ENCODE results near the gene HEATR5A.
"Not testable (repeated sequence)": the region's sequence is repeated elsewhere in the genome, so short reads cannot be mapped to it uniquely, and the experiment has no call there.

Gene HEATR5A

GRCh38 chr14:31259040-31259435 lies 161.3 kb downstream of the HEATR5A start:
- DNase-seq: not testable (repeated sequence)

- no peak for DNase-seq
Observed at GRCh38 chr14:31258427-31259039, 161.8 kb downstream of the HEATR5A start.

GRCh38 chr14:31257554-31258426 lies 162.6 kb downstream of the HEATR5A start:
- not testable (repeated sequence) for DNase-seq

- DNase-seq: no peak
Observed at GRCh38 chr14:31257244-31257553, 163.2 kb downstream of the HEATR5A start.

- no peak for DNase-seq
Observed at GRCh38 chr14:31256534-31257243, 163.7 kb downstream of the HEATR5A start.

GRCh38 chr14:31255918-31256317 lies 164.4 kb downstream of the HEATR5A start:
- DNase-seq: not testable (repeated sequence)

GRCh38 chr14:31255286-31255685 lies 165.1 kb downstream of the HEATR5A start:
- DNase-seq: no peak

- no peak for DNase-seq
Observed at GRCh38 chr14:31253746-31254471, 166.4 kb downstream of the HEATR5A start.

GRCh38 chr14:31252865-31253264 lies 167.5 kb downstream of the HEATR5A start:
- no peak for DNase-seq

- DNase-seq: no peak
Observed at GRCh38 chr14:31251028-31251958, 169.1 kb downstream of the HEATR5A start.

GRCh38 chr14:31244626-31245025 lies 175.7 kb downstream of the HEATR5A start:
- DNase-seq: no peak

GRCh38 chr14:31243860-31244259 lies 176.5 kb downstream of the HEATR5A start:
- DNase-seq: no peak

GRCh38 chr14:31242161-31242940 lies 178.0 kb downstream of the HEATR5A start:
- not testable (repeated sequence) for DNase-seq
